Right lobe of liver (tissue), 4 donors: ENCODE measurements around the gene IGF1R.

ENCODE experiments used
- POLR2A ChIP-seq: fragments of 450-650 bp; IDR thresholded peaks from one replicate; pipeline ENCODE4 v1.6.1; 2017; ENCODE audit warnings: antibody characterized with exemption, mild to moderate bottlenecking
- TF ChIP-seq, protein P1 (sequence below), 4 donors: fragments of 200-600 bp in 3 of 4; fragments of 450-650 bp in 1 of 4; IDR thresholded peaks; one replicate each; pipeline versions ENCODE4 v1.5.1 to v1.8.0; 2016 to 2022; ENCODE audit warnings: antibody characterized with exemption in 4 of 4, mild to moderate bottlenecking in 2 of 4
- donor health status: DM: no; HTN: no; CAD: no.
- donor health status: DM: no; HTN: no; CAD: no.
- donor health status: DM: no; HTN: yes; CAD: no.

DNA sequence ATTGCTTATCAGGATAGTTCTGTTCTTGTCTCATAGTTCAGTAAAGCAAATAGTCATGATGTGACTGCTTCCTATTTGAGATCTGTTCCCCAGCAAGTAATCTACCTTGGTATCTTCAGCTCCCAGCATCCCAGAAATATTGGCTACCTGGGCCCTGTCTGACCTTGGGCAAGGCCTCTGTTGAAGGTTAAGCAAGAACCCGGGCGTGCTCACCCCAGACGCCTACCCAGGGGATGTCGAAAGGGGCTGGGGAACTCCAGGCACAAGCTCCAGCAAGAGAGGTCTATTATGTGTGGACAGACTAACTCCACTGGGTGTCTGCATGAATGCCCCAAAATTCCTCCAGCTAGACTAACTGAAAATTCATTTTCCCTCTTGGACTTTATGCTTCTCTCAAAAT, 37.3 kb upstream of the IGF1R start:
- TF ChIP-seq, protein P1, sequence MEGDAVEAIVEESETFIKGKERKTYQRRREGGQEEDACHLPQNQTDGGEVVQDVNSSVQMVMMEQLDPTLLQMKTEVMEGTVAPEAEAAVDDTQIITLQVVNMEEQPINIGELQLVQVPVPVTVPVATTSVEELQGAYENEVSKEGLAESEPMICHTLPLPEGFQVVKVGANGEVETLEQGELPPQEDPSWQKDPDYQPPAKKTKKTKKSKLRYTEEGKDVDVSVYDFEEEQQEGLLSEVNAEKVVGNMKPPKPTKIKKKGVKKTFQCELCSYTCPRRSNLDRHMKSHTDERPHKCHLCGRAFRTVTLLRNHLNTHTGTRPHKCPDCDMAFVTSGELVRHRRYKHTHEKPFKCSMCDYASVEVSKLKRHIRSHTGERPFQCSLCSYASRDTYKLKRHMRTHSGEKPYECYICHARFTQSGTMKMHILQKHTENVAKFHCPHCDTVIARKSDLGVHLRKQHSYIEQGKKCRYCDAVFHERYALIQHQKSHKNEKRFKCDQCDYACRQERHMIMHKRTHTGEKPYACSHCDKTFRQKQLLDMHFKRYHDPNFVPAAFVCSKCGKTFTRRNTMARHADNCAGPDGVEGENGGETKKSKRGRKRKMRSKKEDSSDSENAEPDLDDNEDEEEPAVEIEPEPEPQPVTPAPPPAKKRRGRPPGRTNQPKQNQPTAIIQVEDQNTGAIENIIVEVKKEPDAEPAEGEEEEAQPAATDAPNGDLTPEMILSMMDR (IDR thresholded peaks at IDR 0.05): no peak
- TF ChIP-seq POLR2A: no peak
